PFSK-1 (cell line): ENCODE data around the gene CAPN1.

Experiments used
- FOXP2 ChIP-seq: optimal IDR thresholded peaks from 2 replicates; pipeline ENCODE3; 2011; ENCODE audit warnings: borderline replicate concordance, control low read depth, inconsistent platforms; ENCODE audit not compliant: insufficient read depth; ENCODE audit errors: extremely low read length, extremely low read depth
- POLR2AphosphoS5 ChIP-seq: IDR thresholded peaks from 2 replicates; pipeline ENCODE4 v1.6.1; 2012; ENCODE audit warnings: low read depth, mild to moderate bottlenecking, control low read depth, low read length, moderate library complexity
- SIN3A ChIP-seq: IDR thresholded peaks from 2 replicates; pipeline ENCODE4 v1.6.1; 2012; ENCODE audit warnings: mild to moderate bottlenecking, low read length, moderate library complexity, borderline replicate concordance; ENCODE audit not compliant: insufficient read depth
- TAF1 ChIP-seq: IDR thresholded peaks from 2 replicates; pipeline ENCODE4 v1.6.1; 2012; ENCODE audit warnings: low read length, control low read depth, borderline replicate concordance; ENCODE audit not compliant: insufficient read depth
- TF ChIP-seq, protein P1 (sequence below), 2 experiments: IDR thresholded peaks; 2 replicates each; pipeline versions ENCODE4 v1.6.1 to v1.8.0; 2011 to 2012; ENCODE audit warnings: low read depth in 2 of 2, low read length in 2 of 2, control low read depth in 1 of 2, inconsistent platforms in 1 of 2, mild to moderate bottlenecking in 1 of 2, moderate library complexity in 1 of 2; ENCODE audit not compliant: insufficient read depth in 1 of 2

DNA sequence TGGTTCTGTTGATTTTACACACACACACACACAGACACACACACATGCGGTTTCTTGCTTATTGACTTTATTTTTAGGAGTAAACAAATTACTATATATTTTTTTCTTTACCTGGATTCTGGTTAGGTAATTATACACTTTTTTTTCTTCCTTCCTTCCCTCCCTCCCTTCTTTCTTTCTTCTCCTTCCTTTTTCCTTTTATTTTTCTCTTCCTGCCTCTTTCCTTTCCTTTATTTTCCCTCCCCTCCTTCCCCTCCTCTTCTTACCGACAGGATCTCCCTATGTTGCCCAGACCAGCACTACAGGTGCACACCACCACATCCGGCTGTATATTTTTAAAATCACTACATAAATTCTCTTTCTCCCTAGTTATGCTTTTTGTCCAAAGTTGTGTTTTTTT lies 14.8 kb upstream of the CAPN1 start:
- TF ChIP-seq SIN3A, result no peak
- TF ChIP-seq, protein P1, sequence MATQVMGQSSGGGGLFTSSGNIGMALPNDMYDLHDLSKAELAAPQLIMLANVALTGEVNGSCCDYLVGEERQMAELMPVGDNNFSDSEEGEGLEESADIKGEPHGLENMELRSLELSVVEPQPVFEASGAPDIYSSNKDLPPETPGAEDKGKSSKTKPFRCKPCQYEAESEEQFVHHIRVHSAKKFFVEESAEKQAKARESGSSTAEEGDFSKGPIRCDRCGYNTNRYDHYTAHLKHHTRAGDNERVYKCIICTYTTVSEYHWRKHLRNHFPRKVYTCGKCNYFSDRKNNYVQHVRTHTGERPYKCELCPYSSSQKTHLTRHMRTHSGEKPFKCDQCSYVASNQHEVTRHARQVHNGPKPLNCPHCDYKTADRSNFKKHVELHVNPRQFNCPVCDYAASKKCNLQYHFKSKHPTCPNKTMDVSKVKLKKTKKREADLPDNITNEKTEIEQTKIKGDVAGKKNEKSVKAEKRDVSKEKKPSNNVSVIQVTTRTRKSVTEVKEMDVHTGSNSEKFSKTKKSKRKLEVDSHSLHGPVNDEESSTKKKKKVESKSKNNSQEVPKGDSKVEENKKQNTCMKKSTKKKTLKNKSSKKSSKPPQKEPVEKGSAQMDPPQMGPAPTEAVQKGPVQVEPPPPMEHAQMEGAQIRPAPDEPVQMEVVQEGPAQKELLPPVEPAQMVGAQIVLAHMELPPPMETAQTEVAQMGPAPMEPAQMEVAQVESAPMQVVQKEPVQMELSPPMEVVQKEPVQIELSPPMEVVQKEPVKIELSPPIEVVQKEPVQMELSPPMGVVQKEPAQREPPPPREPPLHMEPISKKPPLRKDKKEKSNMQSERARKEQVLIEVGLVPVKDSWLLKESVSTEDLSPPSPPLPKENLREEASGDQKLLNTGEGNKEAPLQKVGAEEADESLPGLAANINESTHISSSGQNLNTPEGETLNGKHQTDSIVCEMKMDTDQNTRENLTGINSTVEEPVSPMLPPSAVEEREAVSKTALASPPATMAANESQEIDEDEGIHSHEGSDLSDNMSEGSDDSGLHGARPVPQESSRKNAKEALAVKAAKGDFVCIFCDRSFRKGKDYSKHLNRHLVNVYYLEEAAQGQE (IDR thresholded peaks at IDR 0.05; ENCODE audit: insufficient read depth in 1 of 2, low read depth in 2 of 2, low read length in 2 of 2), result no peak
- TF ChIP-seq POLR2AphosphoS5, result no peak
- TF ChIP-seq TAF1, result no peak
- no peak for TF ChIP-seq FOXP2
